OCI-LY1 (cell line): ENCODE data around the gene ALOX15B.

ENCODE experiments used
- CTCF ChIP-seq: fragments of 200-600 bp; sonication (generic), shearing (Covaris generic); IDR thresholded peaks from 2 replicates; pipeline ENCODE4 v1.5.1; 2017; ENCODE audit warnings: mild to moderate bottlenecking, antibody characterized with exemption, low read length, moderate library complexity, mixed read lengths
- EZH2 ChIP-seq: fragments of 200-600 bp; sonication (generic), shearing (Covaris generic); IDR thresholded peaks from 2 replicates; pipeline ENCODE4 v1.8.0; 2017; ENCODE audit warnings: borderline replicate concordance, mixed run types, mild to moderate bottlenecking, antibody characterized with exemption, low read length, moderate library complexity, mixed read lengths

DNA sequence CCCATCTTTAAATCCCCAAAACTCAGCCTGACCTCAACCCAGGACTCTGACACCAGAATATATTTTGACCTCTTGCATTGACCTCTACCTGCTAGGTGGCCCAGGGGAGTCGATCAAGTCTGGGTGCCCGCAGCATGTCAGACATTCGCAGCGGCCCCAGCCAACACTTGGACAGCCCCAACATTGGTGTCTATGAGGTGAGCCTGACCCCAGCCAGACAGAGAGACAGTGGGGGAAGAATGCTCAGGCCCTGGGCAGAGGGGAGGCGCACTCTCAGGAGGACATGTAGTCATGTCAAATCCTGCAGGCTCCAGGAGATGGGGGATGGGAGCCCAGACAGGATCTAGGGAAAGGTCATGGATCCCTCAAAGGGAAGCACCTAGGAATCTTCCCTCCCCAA is 31.0 kb upstream of the ALOX15B start:
- TF ChIP-seq CTCF (no peak), EZH2 (no peak)
